ENCODE data around the gene CCT6A. TPM values are rescaled to one million over a fixed set of nuclear protein-coding genes. Genes with fewer than 3 reads are reported as not detected.
"Not testable (repeated sequence)": the region's sequence is repeated elsewhere in the genome, so short reads cannot be mapped to it uniquely, and the experiment has no call there.

Gene CCT6A
- total and polyA plus RNA-seq, 9 of the 15 experiments (the other 6 are each of a cell fraction or from before 2014, with no cell fraction given): 244 to 708 (median 387) TPM

- DNase-seq (ENCODE audit: extremely low read depth in 1 of 4, low spot score in 3 of 4); H3K9me1 ChIP-seq (ENCODE audit: control insufficient read depth, insufficient read depth, low read length); H3K9ac ChIP-seq (ENCODE audit: insufficient read depth in 1 of 2, low read depth in 2 of 2, low read length in 2 of 2); ATAC-seq; H3K4me3 ChIP-seq; H3K4me2 ChIP-seq (ENCODE audit: insufficient read depth, low read length); H2AFZ ChIP-seq (ENCODE audit: low read depth, low read length); H3K27me3 ChIP-seq (ENCODE audit: control insufficient read depth in 2 of 2, insufficient read depth in 2 of 2, low read length in 2 of 2); in situ Hi-C loops (cut with MboI); H3K36me3 ChIP-seq (ENCODE audit: control insufficient read depth, insufficient read depth, low read length); CTCF ChIA-PET (ENCODE audit: low intra/inter-chr PET ratio); intact Hi-C loops (cut with micrococcal nuclease); H3K9me3 ChIP-seq (replicated peaks; ENCODE audit: control insufficient read depth, insufficient read depth, low read depth, low read length); H3K27ac ChIP-seq (ENCODE audit: extremely low read depth, low read depth, low read length); FAIRE-seq; BruUV-seq (replicated peaks); H4K20me1 ChIP-seq (replicated peaks; ENCODE audit: control insufficient read depth, insufficient read depth, low read length): not testable (repeated sequence)
- peaks cover 12 to 18% of the 10 kb centered on the region in 2 experiments; a peak in 4 of 5 replicates for H3K4me1 ChIP-seq (replicated peaks in 1 of 2; ENCODE audit: control insufficient read depth in 2 of 2, insufficient read depth in 2 of 2, low read length in 2 of 2)
- TF ChIP-seq FOSL1 (tag; conservative IDR thresholded peaks at IDR 0.05): 0 out of 2 replicates have a peak, but pooled peaks have one; percentile 15
- TF ChIP-seq, protein P1, sequence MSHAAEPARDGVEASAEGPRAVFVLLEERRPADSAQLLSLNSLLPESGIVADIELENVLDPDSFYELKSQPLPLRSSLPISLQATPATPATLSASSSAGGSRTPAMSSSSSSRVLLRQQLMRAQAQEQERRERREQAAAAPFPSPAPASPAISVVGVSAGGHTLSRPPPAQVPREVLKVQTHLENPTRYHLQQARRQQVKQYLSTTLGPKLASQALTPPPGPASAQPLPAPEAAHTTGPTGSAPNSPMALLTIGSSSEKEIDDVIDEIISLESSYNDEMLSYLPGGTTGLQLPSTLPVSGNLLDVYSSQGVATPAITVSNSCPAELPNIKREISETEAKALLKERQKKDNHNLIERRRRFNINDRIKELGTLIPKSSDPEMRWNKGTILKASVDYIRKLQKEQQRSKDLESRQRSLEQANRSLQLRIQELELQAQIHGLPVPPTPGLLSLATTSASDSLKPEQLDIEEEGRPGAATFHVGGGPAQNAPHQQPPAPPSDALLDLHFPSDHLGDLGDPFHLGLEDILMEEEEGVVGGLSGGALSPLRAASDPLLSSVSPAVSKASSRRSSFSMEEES (CRISPR knock-in tag; IDR thresholded peaks at IDR 0.05): peak; percentile 59
- peaks cover 38% of the 10 kb centered on the region for H3K79me2 ChIP-seq (ENCODE audit: control insufficient read depth, insufficient read depth, low read length)
- POLR2A ChIA-PET: interaction anchor here (1.5 kb wide), 1 partner anchor 16 kb away, joined by 3 read pairs; no protein-coding TSS in a partner anchor
- 51% methylated on average over 11 of the region's 11 CpGs for WGBS (ENCODE audit: insufficient coverage, low coverage, missing lambda C conversion rate)
These were observed 4.0 kb upstream of the CCT6A start for GRCh38 chr7:56047446-56048116.

GRCh38 chr7:56048245-56048644 is 3.3 kb upstream of the CCT6A start:
- H3K4me3 ChIP-seq: no peak overlapping the region
- H3K27me3 ChIP-seq (ENCODE audit: control insufficient read depth in 2 of 2, insufficient read depth in 2 of 2, low read length in 2 of 2): no peaks in the 10 kb centered on the region
- intact Hi-C loops (cut with micrococcal nuclease): no loop called here
- no peak for DNase-seq (ENCODE audit: extremely low read depth in 1 of 4, low spot score in 3 of 4)
- no peak overlapping the region for H2AFZ ChIP-seq (ENCODE audit: low read depth, low read length)
- no peak overlapping the region for H3K4me2 ChIP-seq (ENCODE audit: insufficient read depth, low read length)
- no peaks in the 10 kb centered on the region for H3K9me1 ChIP-seq (ENCODE audit: control insufficient read depth, insufficient read depth, low read length)
- in situ Hi-C loops (cut with MboI): no loop called here
- CTCF ChIA-PET (ENCODE audit: low intra/inter-chr PET ratio): no interaction called here
- no peak overlapping the region for H3K27ac ChIP-seq (ENCODE audit: extremely low read depth, low read depth, low read length)
- H3K9me3 ChIP-seq (replicated peaks; ENCODE audit: control insufficient read depth, insufficient read depth, low read depth, low read length): no peaks in the 10 kb centered on the region
- H3K9ac ChIP-seq (ENCODE audit: insufficient read depth in 1 of 2, low read depth in 2 of 2, low read length in 2 of 2): no peak overlapping the region
- H4K20me1 ChIP-seq (replicated peaks; ENCODE audit: control insufficient read depth, insufficient read depth, low read length): no peaks in the 10 kb centered on the region
- peaks cover 13 to 23% of the 10 kb centered on the region in 2 experiments; a peak in 4 of 5 replicates for H3K4me1 ChIP-seq (replicated peaks in 1 of 2; ENCODE audit: control insufficient read depth in 2 of 2, insufficient read depth in 2 of 2, low read length in 2 of 2)
- no TSS peak for BruUV-seq (replicated peaks)
- WGBS (ENCODE audit: insufficient coverage, low coverage, missing lambda C conversion rate): 76% methylated on average over 1 of the region's 1 CpG
- POLR2A ChIA-PET: no interaction called here
- FAIRE-seq: no peak
- ATAC-seq: no peak
- peaks cover 6% of the 10 kb centered on the region; the same call in 2 of the 3 replicates for H3K36me3 ChIP-seq (ENCODE audit: control insufficient read depth, insufficient read depth, low read length)
- peaks cover 44% of the 10 kb centered on the region for H3K79me2 ChIP-seq (ENCODE audit: control insufficient read depth, insufficient read depth, low read length)
- no peak for TF ChIP-seq ZNF121 (CRISPR knock-in tag; conservative IDR thresholded peaks at IDR 0.05)
- no peak for TF ChIP-seq DPF2 (IDR thresholded peaks at IDR 0.05)
- no peak for TF ChIP-seq KLF6 (CRISPR knock-in tag; IDR thresholded peaks at IDR 0.05; ENCODE audit: borderline replicate concordance)
- no peak for TF ChIP-seq SP1 (CRISPR knock-in tag; IDR thresholded peaks at IDR 0.05)
- no peak for TF ChIP-seq ETS2 (tag; IDR thresholded peaks at IDR 0.05; ENCODE audit: borderline replicate concordance, poor library complexity, severe bottlenecking)
- TF ChIP-seq TAF1 (IDR thresholded peaks at IDR 0.05; ENCODE audit: control insufficient read depth, extremely low read depth, insufficient read depth, low read length, severe bottlenecking): no peak
- TF ChIP-seq CSDE1 (IDR thresholded peaks at IDR 0.05): no peak
- TF ChIP-seq, protein P2, sequence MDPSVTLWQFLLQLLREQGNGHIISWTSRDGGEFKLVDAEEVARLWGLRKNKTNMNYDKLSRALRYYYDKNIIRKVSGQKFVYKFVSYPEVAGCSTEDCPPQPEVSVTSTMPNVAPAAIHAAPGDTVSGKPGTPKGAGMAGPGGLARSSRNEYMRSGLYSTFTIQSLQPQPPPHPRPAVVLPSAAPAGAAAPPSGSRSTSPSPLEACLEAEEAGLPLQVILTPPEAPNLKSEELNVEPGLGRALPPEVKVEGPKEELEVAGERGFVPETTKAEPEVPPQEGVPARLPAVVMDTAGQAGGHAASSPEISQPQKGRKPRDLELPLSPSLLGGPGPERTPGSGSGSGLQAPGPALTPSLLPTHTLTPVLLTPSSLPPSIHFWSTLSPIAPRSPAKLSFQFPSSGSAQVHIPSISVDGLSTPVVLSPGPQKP (CRISPR knock-in tag; IDR thresholded peaks at IDR 0.05): no peak
